Effector memory CD8-positive, alpha-beta T cell (primary cell): ENCODE results near the gene TP53RK.
"Not testable (repeated sequence)": the region's sequence is repeated elsewhere in the genome, so short reads cannot be mapped to it uniquely, and the experiment has no call there.

Source experiments
- ATAC-seq: fragments of 150-1000 bp; cut with Tn5 transposase; replicated peaks from 2 replicates; pipeline ENCODE4 v1.10.0; 2021; ENCODE audit warnings: mild to moderate bottlenecking, moderate library complexity
- DNase-seq, 3 experiments: peaks; one replicate each; pipeline ENCODE4 v3.0.0; 2021
- H3K27ac Mint-ChIP-seq, 2 donors: one replicate each; pipeline ENCODE4 v1.8.0; 2022; ENCODE audit warnings: mild to moderate bottlenecking in 2 of 2, mixed read lengths in 2 of 2, moderate library complexity in 2 of 2
- H3K27me3 Mint-ChIP-seq, 2 donors: one replicate each; pipeline ENCODE4 v1.8.0; 2022; ENCODE audit warnings: mixed read lengths in 2 of 2
- H3K36me3 Mint-ChIP-seq: one replicate; pipeline ENCODE4 v1.8.0; 2022; ENCODE audit warnings: mild to moderate bottlenecking, moderate library complexity, mixed read lengths; ENCODE audit not compliant: insufficient read depth
- H3K4me1 Mint-ChIP-seq, 2 donors: one replicate each; pipeline ENCODE4 v1.8.0; 2022; ENCODE audit warnings: low read depth in 2 of 2, mixed read lengths in 2 of 2
- H3K4me3 Mint-ChIP-seq, 2 donors: one replicate each; pipeline ENCODE4 v1.8.0; 2022; ENCODE audit warnings: mild to moderate bottlenecking in 2 of 2, mixed read lengths in 2 of 2, moderate library complexity in 2 of 2
- H3K9me3 Mint-ChIP-seq, 2 donors: one replicate each; pipeline ENCODE4 v1.8.0; 2022; ENCODE audit warnings: mixed read lengths in 2 of 2

Gene TP53RK

GRCh38 chr20:46683939-46684750 lies 5.1 kb downstream of the TP53RK start:
- Mint-ChIP-seq H3K27me3 (no peaks in the 10 kb centered on the region), H3K27ac (peak overlapping the region; percentile 12 to 27), H3K4me3 (no peak overlapping the region), H3K36me3 (peaks cover 23% of the 10 kb centered on the region), H3K9me3 (no peaks in the 10 kb centered on the region), H3K4me1 (peaks cover 50 to 67% of the 10 kb centered on the region in 2 donors)
- DNase-seq = no peak
- no peak for ATAC-seq

- Mint-ChIP-seq H3K27me3 (no peaks in the 10 kb centered on the region), H3K36me3 (peaks cover 23% of the 10 kb centered on the region), H3K4me3 (no peak overlapping the region), H3K4me1 (peaks cover 48 to 65% of the 10 kb centered on the region in 2 donors), H3K27ac (peak overlapping the region; percentile 12 to 27), H3K9me3 (no peaks in the 10 kb centered on the region)
- no peak for ATAC-seq
- no peak for DNase-seq
Measured at GRCh38 chr20:46683668-46683938, 5.6 kb downstream of the TP53RK start.

GRCh38 chr20:46683011-46683667 lies 6.1 kb downstream of the TP53RK start:
- ATAC-seq = no peak
- DNase-seq = no peak
- Mint-ChIP-seq H3K36me3 (peaks cover 23% of the 10 kb centered on the region), H3K27ac (peak overlapping the region; percentile 12 to 27), H3K9me3 (no peaks in the 10 kb centered on the region), H3K4me3 (no peak overlapping the region), H3K27me3 (no peaks in the 10 kb centered on the region), H3K4me1 (peaks cover 44 to 60% of the 10 kb centered on the region in 2 donors)

GRCh38 chr20:46682063-46682821 lies 7.0 kb downstream of the TP53RK start:
- Mint-ChIP-seq H3K4me1 (peaks cover 35 to 51% of the 10 kb centered on the region in 2 donors), H3K36me3 (peaks cover 23% of the 10 kb centered on the region)

GRCh38 chr20:46681032-46681854 lies 8.0 kb downstream of the TP53RK start:
- peak overlapping the region; percentile 12 to 87 for H3K27ac Mint-ChIP-seq
- no peak overlapping the region for H3K4me3 Mint-ChIP-seq
- H3K4me1 Mint-ChIP-seq = peaks cover 28 to 41% of the 10 kb centered on the region in 2 donors
- peak; percentile 60 to 72 (median 63) for DNase-seq
- ATAC-seq = peak; percentile 62
- H3K36me3 Mint-ChIP-seq = peaks cover 18% of the 10 kb centered on the region
- no peaks in the 10 kb centered on the region for H3K27me3 Mint-ChIP-seq
- no peaks in the 10 kb centered on the region for H3K9me3 Mint-ChIP-seq

More at GRCh38 chr20:46682063-46682821, 7.0 kb downstream of the TP53RK start:
- no peak for ATAC-seq
- H3K27me3 Mint-ChIP-seq = no peaks in the 10 kb centered on the region
- H3K27ac Mint-ChIP-seq = no peak overlapping the region
- DNase-seq = no peak
- no peak overlapping the region for H3K4me3 Mint-ChIP-seq
- H3K9me3 Mint-ChIP-seq = no peaks in the 10 kb centered on the region

- Mint-ChIP-seq H3K4me3 (no peak overlapping the region), H3K27ac (no peak overlapping the region), H3K9me3 (no peaks in the 10 kb centered on the region), H3K36me3 (peaks cover 13% of the 10 kb centered on the region), H3K4me1 (peaks cover 24 to 35% of the 10 kb centered on the region in 2 donors), H3K27me3 (no peaks in the 10 kb centered on the region)
- no peak for ATAC-seq
- DNase-seq = no peak
Measured at GRCh38 chr20:46680684-46681031, 8.6 kb downstream of the TP53RK start.

GRCh38 chr20:46678516-46678915 lies 10.7 kb downstream of the TP53RK start:
- Mint-ChIP-seq H3K9me3 (no peaks in the 10 kb centered on the region), H3K27me3 (peaks cover 0 to 8% of the 10 kb centered on the region in 2 donors), H3K27ac (no peak overlapping the region), H3K36me3 (peaks cover 6% of the 10 kb centered on the region), H3K4me1 (peaks cover 14 to 22% of the 10 kb centered on the region in 2 donors), H3K4me3 (no peak overlapping the region)
- no peak for DNase-seq
- ATAC-seq = no peak

GRCh38 chr20:46677608-46678007 lies 11.6 kb downstream of the TP53RK start:
- H3K36me3 Mint-ChIP-seq = peaks cover 6% of the 10 kb centered on the region
- DNase-seq = no peak
- H3K4me3 Mint-ChIP-seq = no peak overlapping the region
- H3K27ac Mint-ChIP-seq = no peak overlapping the region
- no peaks in the 10 kb centered on the region for H3K9me3 Mint-ChIP-seq
- ATAC-seq = no peak
- H3K27me3 Mint-ChIP-seq = peaks cover 0 to 8% of the 10 kb centered on the region in 2 donors
- H3K4me1 Mint-ChIP-seq = peaks cover 13% of the 10 kb centered on the region in 2 donors

GRCh38 chr20:46676649-46677316 lies 12.5 kb downstream of the TP53RK start:
- peaks cover 10 to 13% of the 10 kb centered on the region in 2 donors for H3K4me1 Mint-ChIP-seq
- not testable (repeated sequence) for H3K36me3 Mint-ChIP-seq, H3K9me3 Mint-ChIP-seq, DNase-seq, H3K27me3 Mint-ChIP-seq, H3K4me3 Mint-ChIP-seq, ATAC-seq, H3K27ac Mint-ChIP-seq

- H3K36me3 Mint-ChIP-seq = no peaks in the 10 kb centered on the region
Measured at GRCh38 chr20:46674253-46675083, 14.8 kb downstream of the TP53RK start.

GRCh38 chr20:46673394-46674252 lies 15.6 kb downstream of the TP53RK start:
- DNase-seq = no peak
- H3K36me3 Mint-ChIP-seq = no peaks in the 10 kb centered on the region
- peaks cover 0 to 2% of the 10 kb centered on the region in 2 donors for H3K4me1 Mint-ChIP-seq
- H3K9me3 Mint-ChIP-seq = no peaks in the 10 kb centered on the region
- peaks cover 0 to 8% of the 10 kb centered on the region in 2 donors for H3K27me3 Mint-ChIP-seq
- H3K27ac Mint-ChIP-seq = no peak overlapping the region
- H3K4me3 Mint-ChIP-seq = no peak overlapping the region
- no peak for ATAC-seq

More at GRCh38 chr20:46674253-46675083, 14.8 kb downstream of the TP53RK start:
- H3K9me3 Mint-ChIP-seq = no peaks in the 10 kb centered on the region
- peaks cover 0 to 8% of the 10 kb centered on the region in 2 donors for H3K27me3 Mint-ChIP-seq
- H3K4me1 Mint-ChIP-seq = peaks cover 0 to 2% of the 10 kb centered on the region in 2 donors
- ATAC-seq (no peak), DNase-seq (no peak)
- H3K4me3 Mint-ChIP-seq = no peak overlapping the region
- peak overlapping the region in 1 of 2 donors; percentile 10 for H3K27ac Mint-ChIP-seq
